GM18498 (cell line): ENCODE results near the gene AMPD2.
"Not testable (repeated sequence)": the region's sequence is repeated elsewhere in the genome, so short reads cannot be mapped to it uniquely, and the experiment has no call there.

Experiments
- ATAC-seq: cut with Tn5 transposase; IDR thresholded peaks from one replicate; pipeline ENCODE4 v1.9.1; 2021; ENCODE audit warnings: mild to moderate bottlenecking, moderate library complexity; ENCODE audit not compliant: unreplicated experiment

Gene AMPD2

DNA sequence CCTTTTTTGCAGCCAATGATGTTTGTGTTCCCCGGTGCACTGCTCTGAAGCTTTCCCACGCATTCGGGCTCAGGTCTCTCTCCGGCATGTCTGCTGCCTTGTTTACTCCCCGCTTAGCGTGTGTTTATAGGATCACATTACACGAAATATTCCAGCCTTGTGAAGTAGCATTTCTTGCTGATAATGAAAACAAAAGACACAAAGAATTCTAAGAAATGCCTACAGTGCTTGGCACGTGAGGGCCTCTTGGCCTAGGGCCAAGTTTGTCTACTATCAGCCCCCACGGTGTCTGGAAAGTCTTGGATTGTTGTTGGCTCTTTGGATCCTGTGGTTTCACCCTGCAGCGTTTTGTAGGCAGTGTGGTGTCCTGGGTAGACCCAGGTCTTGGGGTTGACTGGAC, 25.0 kb downstream of the AMPD2 start:
- no peak for ATAC-seq

GRCh38 chr1:109649491-109649914, 29.9 kb downstream of the AMPD2 start:
- ATAC-seq, result no peak

DNA sequence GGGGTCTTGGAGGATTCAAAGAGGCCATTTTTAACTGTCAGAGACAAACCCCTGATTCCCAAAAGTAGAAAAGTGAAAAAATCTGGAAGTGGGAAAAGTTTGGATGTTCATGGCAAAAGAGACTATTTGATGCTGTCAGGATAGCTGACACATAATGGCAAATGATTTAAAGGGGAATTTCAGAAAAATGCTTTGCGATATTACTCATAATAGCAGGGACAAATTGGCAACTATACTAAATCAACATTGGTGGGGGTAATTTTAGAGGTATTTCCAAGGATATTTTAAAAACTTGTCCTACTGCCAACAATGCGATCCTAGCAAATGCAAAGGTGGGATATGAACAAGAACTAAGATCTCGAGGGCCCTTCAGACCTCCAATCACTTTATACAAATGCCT, 31.0 kb downstream of the AMPD2 start:
- no peak for ATAC-seq

DNA sequence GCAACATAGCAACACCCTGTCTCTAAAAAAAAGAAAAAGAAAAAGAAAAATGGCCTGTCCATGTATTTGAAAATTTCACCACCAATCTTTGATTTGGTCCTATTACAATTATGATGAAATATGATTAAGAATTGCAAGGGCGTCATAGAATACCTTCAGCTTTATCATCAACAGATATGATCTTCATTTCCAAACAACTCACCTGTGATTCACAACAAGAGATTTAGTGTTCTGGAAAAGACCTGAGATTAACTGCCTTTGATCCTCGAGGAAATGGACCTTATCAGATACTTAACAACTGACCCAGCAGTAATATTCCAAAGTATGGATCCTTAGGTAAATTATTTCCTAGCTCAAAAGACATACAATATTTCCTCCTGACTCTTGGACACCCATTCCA, 32.8 kb downstream of the AMPD2 start:
- no peak for ATAC-seq

DNA sequence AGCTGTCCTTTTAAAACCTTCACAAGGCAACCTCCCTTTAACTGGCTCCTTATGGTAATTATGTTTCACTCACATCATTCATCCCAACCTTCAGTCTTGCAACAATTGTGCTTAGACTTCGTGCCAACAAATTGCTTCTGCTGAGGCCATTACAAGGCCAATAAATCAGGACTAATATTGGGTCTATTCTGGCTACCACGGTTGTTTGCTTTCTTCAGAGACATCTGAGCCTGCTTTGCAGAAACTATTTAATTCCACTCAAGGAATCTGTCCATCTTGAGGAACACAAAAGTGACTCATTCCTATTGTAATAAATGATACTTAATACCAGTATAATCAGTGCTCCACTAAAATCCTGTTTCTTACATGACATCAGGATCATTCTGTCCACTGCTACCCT, 33.7 kb downstream of the AMPD2 start:
- ATAC-seq, result no peak

DNA sequence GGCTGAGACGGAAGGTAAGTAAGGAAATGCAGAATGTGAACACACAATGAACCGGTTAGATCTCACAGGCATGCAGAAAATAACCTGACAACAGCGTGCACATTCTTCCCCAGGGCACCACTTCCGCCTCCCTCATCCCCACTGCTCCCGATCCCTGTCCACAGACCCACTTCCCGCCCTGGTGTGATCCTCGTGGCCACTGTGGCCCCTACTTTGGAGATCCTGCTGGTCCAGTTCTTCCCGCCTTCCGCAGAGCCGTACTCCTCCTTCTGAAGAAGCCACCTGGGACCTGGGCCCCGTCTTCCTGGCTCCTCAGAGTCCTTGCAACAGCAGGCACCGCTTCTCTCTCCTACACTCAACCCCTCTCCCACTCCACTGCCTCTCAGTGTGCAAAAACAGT, 34.9 kb downstream of the AMPD2 start:
- ATAC-seq, result no peak

- peak; percentile 97 for ATAC-seq
Observed at GRCh38 chr1:109655615-109656519, 36.2 kb downstream of the AMPD2 start, which contains the start of gene GSTM4. TSS of gene GSTM4 (plus strand) at chr1:109656099. CDS start at chr1:109656390, 291 bp downstream.

DNA sequence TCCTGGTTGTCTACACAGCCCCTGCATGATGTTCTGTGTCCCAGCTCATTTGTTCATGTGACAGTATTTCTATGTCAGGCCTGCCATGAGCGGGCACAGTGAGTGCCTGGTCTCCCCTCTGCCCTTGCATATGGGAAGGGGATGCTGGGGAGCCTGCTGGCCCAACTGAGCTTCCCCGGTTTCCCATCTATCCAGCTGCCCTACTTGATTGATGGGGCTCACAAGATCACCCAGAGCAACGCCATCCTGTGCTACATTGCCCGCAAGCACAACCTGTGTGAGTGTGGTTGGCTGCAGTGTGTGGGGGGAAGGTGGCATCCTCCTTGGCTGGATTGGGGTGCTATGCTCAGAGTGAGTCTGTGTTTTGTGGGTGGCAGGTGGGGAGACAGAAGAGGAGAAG, 37.8 kb downstream of the AMPD2 start:
- ATAC-seq, result no peak

- no peak for ATAC-seq
Observed at GRCh38 chr1:109657970-109658369, 38.3 kb downstream of the AMPD2 start.

- ATAC-seq, result no peak
Observed at GRCh38 chr1:109658533-109659042, 39.0 kb downstream of the AMPD2 start.

DNA sequence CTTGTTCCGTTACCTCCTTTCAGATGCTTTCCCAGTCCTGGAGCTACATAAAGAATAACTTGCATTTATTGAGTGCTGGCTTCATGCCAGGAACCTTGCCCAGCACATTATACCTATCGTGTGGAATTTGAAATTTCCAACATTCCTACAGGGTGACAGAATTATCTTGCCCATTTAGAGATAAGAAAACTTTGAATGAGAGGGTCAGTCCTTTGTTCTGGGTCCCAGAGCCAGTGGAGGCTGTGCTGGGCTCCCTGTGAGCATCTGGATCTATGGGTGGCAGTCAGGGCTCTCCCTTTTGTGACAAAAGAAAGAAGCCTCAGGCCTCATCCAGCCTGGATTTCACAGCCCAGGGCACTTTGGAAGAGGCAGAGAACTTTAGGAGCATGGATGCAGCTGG, 39.5 kb downstream of the AMPD2 start:
- ATAC-seq, result no peak

DNA sequence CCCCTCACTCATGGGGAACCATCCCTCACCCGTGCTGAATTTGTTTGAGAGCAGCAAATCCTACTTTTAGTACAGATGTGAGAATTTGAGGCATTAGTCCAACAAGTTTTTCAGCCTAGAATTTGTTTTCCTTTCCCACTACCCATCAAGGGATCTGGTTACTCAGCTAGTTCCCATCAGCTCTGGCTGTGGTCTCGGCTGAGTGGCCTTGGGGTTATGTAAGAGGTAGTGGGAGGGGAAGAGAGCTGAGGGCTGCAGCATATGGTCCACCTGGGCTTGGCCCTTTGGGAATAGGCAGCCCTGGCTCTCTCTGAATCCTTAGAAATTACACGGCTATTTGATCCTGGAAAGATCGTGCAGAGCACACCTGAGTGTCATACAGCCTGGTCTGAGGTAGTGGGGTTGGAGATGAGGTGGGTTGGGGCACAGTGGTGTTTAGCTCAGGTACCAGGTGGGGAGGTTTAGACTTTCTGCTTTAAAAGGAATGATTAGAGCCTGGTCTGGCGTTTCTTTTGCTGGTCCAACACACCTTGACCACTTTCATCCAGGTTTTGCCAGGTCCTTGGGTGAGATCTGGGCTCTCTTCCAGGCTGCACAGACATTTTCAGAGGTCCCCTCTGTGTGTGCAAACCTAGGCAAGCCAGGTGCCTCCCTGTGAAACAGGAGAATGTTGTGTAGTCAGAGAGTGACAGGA, 40.5 kb downstream of the AMPD2 start:
- no peak for ATAC-seq

- ATAC-seq, result not testable (repeated sequence)
Observed at GRCh38 chr1:109660691-109661026, 41.0 kb downstream of the AMPD2 start.

- ATAC-seq, result no peak
Observed at GRCh38 chr1:109661391-109661790, 41.8 kb downstream of the AMPD2 start.

DNA sequence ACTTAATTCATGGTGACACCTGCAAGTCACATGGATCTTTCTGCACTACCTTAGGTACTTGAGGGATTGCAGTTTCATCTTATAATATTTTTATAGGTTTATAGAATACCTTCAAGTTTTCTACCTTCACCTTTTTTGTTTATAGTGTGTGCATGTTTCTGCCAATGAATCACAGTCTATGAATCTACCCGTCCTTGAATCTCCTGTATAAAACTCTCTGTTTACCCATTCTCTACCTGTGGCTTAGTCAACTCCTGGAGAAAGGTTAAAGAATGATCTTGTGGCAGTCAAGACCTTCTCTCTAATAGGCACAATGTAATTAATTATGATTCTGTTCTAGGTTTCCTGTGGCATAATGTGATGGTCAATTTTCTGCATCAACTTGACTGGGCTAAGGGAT, 45.0 kb downstream of the AMPD2 start:
- ATAC-seq, result no peak

DNA sequence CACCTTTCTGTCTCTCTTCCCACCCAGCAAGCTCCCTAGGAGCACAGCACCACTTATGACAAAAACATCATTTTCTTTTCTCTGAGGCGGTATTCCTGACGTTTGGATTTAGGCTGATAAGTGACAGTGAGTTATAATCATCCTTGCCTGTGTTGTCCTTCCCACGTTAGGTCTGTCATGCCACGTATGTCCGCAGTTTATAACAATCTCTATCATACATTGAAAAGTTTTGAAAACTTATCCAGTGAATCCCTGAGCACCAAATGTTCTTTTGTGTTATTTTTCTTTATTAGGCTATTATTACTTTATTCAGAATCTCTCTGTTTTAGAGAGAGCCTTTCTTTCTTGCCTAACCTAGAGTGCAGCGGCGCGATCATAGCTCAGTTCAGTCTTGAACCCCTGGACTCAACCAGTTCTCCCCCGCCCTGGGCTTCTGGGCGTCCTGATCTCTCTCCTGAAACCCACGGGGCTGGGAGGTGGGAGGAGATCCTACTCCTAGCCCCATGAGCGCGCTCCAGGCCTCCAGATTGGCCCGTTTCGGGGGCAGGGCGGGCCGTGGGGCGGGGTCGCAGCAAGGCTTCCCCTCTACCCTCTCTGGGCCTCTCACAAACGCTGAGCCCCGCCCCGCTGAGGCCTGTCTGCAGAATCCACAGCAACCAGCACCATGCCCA, 48.0 kb downstream of the AMPD2 start, which contains the start of gene GSTM2:
TSS of gene GSTM2 (plus strand) at position 606 of the 671 bp plus-strand sequence. CDS start at position 665, 59 bp downstream.
- peak; percentile 99 for ATAC-seq

GRCh38 chr1:109668123-109668775, 48.6 kb downstream of the AMPD2 start:
- ATAC-seq, result no peak

- no peak for ATAC-seq
Observed at GRCh38 chr1:109669246-109669948, 49.8 kb downstream of the AMPD2 start.

DNA sequence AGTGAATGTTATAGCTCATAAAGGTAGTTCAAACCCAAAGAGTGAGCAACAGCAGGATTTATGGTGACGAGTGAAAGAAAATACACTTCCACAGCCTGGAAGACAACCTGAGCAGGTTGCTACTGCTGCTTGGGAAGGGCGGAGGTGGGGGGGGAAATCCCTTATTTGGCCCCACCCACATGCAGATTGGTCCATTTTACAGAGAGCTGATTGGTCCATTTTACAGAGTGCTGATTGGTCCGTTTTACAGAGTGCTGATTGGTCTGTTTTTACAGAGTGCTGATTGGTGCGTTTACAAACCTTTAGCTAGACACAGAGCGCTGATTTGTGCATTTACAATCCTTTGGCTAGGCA, 50.3 kb downstream of the AMPD2 start:
- ATAC-seq, result not testable (repeated sequence)

GRCh38 chr1:109671067-109671466, 51.4 kb downstream of the AMPD2 start:
- no peak for ATAC-seq
